K562 (cell line): ENCODE data around the gene ARID5B. TPM values are rescaled to one million over a fixed set of nuclear protein-coding genes. Genes with fewer than 3 reads are reported as not detected.

ENCODE experiments used
- ATAC-seq: fragments of 200-7000 bp; cut with Tn5 transposase; 3 replicates; pipeline ENCODE4 v1.9.1; 2020; ENCODE audit warnings: moderate library complexity
- BruUV-seq: library from RNA; stranded (reverse); fragments of 400-500 nt; replicated peaks from 2 replicates; lab custom pipeline; 2021; lab: Mats Ljungman, UMichigan
- CTCF ChIA-PET: fragments of 300-600 bp; formaldehyde crosslinking; extraction: SDS; loops from one replicate; lab custom pipeline; 2021; ENCODE audit warnings: low intra/inter-chr PET ratio; lab: Yijun Ruan, JAX
- POLR2A ChIA-PET: fragments of 300-600, 350-650 bp; sonication (Branson Sonifier 250); formaldehyde crosslinking; extraction: SDS; loops from one replicate; lab custom pipeline; 2021; ENCODE audit warnings: antibody characterized with exemption, inconsistent platforms; lab: Yijun Ruan, JAX
- DNase-seq, 4 experiments: peaks; one replicate each; pipeline versions ENCODE4 v3.0.0 to v3.0.0-alpha.2; 2011 to 2018; ENCODE audit warnings: low spot score in 3 of 4, mixed read lengths in 3 of 4; ENCODE audit errors: extremely low read depth in 1 of 4
- FAIRE-seq: peaks from 2 replicates; lab custom pipeline; 2011; peaks lifted over from hg19 to GRCh38; lab: Jason Lieb, UNC
- H2AFZ ChIP-seq: 2 replicates; pipeline ENCODE4 v1.6.0; 2011; ENCODE audit warnings: low read depth, low read length, control low read depth, inconsistent platforms
- H3K27ac ChIP-seq: fragments of 200-600 bp; 3 replicates; pipeline ENCODE4 v1.8.0; 2011; ENCODE audit warnings: low read depth, mild to moderate bottlenecking, control low read depth, inconsistent platforms, low read length, moderate library complexity, mixed read lengths; ENCODE audit errors: extremely low read depth
- H3K27me3 ChIP-seq, 2 experiments: fragments of 300-600 bp in 1 of 2; 2 replicates in 1 of 2; 3 replicates in 1 of 2; pipeline versions ENCODE4 v1.6.0 to v1.8.0; 2011; ENCODE audit warnings: inconsistent platforms in 2 of 2, low read length in 2 of 2, mild to moderate bottlenecking in 1 of 2, mixed read lengths in 1 of 2, moderate library complexity in 1 of 2; ENCODE audit not compliant: control insufficient read depth in 2 of 2, insufficient read depth in 2 of 2
- H3K36me3 ChIP-seq: fragments of 300-600 bp; 3 replicates; pipeline ENCODE4 v1.8.0; 2011; ENCODE audit warnings: mild to moderate bottlenecking, low read length, inconsistent platforms; ENCODE audit not compliant: control insufficient read depth, insufficient read depth
- H3K4me1 ChIP-seq, 2 experiments: fragments of 200-600 bp in 1 of 2; replicated peaks in 1 of 2; 2 replicates in 1 of 2; 3 replicates in 1 of 2; pipeline versions ENCODE4 v1.5.1 to v1.8.0; 2011; ENCODE audit warnings: inconsistent platforms in 2 of 2, low read length in 2 of 2, mild to moderate bottlenecking in 1 of 2, mixed read lengths in 1 of 2, moderate library complexity in 1 of 2; ENCODE audit not compliant: control insufficient read depth in 2 of 2, insufficient read depth in 2 of 2
- H3K4me2 ChIP-seq: 2 replicates; pipeline ENCODE4 v1.6.1; 2011; ENCODE audit warnings: low read length, control low read depth, inconsistent platforms, mixed read lengths; ENCODE audit not compliant: insufficient read depth
- H3K4me3 ChIP-seq: fragments of 200-600 bp; sonication (generic), shearing (Covaris generic); 2 replicates; pipeline ENCODE4 v1.5.1; 2016; ENCODE audit warnings: control low read depth, inconsistent platforms
- H3K79me2 ChIP-seq: fragments of 200-600 bp; 3 replicates; pipeline ENCODE4 v1.8.0; 2011; ENCODE audit warnings: low read length, inconsistent platforms; ENCODE audit not compliant: control insufficient read depth, insufficient read depth
- H3K9ac ChIP-seq, 2 experiments: 2 replicates each; pipeline versions ENCODE4 v1.6.0 to v1.6.1; 2011; ENCODE audit warnings: low read depth in 2 of 2, low read length in 2 of 2, control low read depth in 1 of 2, inconsistent platforms in 1 of 2, mild to moderate bottlenecking in 1 of 2, mixed read lengths in 1 of 2; ENCODE audit not compliant: insufficient read depth in 1 of 2
- H3K9me1 ChIP-seq: one replicate; pipeline ENCODE4 v1.6.0; 2011; ENCODE audit warnings: inconsistent platforms, mild to moderate bottlenecking, low read length, moderate library complexity; ENCODE audit not compliant: control insufficient read depth, insufficient read depth
- H3K9me3 ChIP-seq: replicated peaks from 2 replicates; pipeline ENCODE4 v1.5.1; 2011; ENCODE audit warnings: low read depth, low read length, inconsistent platforms; ENCODE audit not compliant: control insufficient read depth, insufficient read depth
- H4K20me1 ChIP-seq: replicated peaks from 2 replicates; pipeline ENCODE4 v1.6.1; 2011; ENCODE audit warnings: low read length, inconsistent platforms, mixed read lengths; ENCODE audit not compliant: control insufficient read depth, insufficient read depth
- ARNT ChIP-seq, 2 experiments: fragments of 450-650 bp; IDR thresholded peaks; 2 replicates each; pipeline ENCODE4 v1.6.1; 2016; ENCODE audit warnings: mild to moderate bottlenecking in 1 of 2
- ATF1 ChIP-seq, 2 experiments: fragments of 450-650 bp in 1 of 2; IDR thresholded peaks; 2 replicates each; pipeline ENCODE4 v1.6.1; 2016; ENCODE audit warnings: missing compliant biosample characterization in 1 of 2, missing genetic modification characterization in 1 of 2
- CBFA2T3 ChIP-seq: fragments of 450-650 bp; IDR thresholded peaks from 2 replicates; pipeline ENCODE4 v1.6.1; 2017
- KDM2B ChIP-seq: fragments of 250-450 bp; sonication (Bioruptor Pico); IDR thresholded peaks from 2 replicates; pipeline ENCODE4 v1.8.0; 2021; ENCODE audit warnings: mild to moderate bottlenecking, moderate library complexity
- NCOA4 ChIP-seq: fragments of 450-650 bp; IDR thresholded peaks from 2 replicates; pipeline ENCODE4 v1.6.1; 2018; ENCODE audit warnings: mild to moderate bottlenecking; ENCODE audit not compliant: partially characterized antibody
- NR2F6 ChIP-seq: fragments of 450-650 bp; formaldehyde crosslinking; IDR thresholded peaks from 2 replicates; pipeline ENCODE4 v1.4.0; 2020; ENCODE audit warnings: mild to moderate bottlenecking
- PHB2 ChIP-seq: fragments of 450-650 bp; IDR thresholded peaks from 2 replicates; pipeline ENCODE4 v1.6.1; 2017; ENCODE audit warnings: low read depth
- RHOXF2B ChIP-seq: fragments of 250-450 bp; sonication (Bioruptor Pico); conservative IDR thresholded peaks from 2 replicates; pipeline ENCODE4 v1.5.1; 2021
- SMARCC2 ChIP-seq: fragments of 450-650 bp; IDR thresholded peaks from 2 replicates; pipeline ENCODE4 v1.6.1; 2017; ENCODE audit warnings: antibody characterized with exemption, moderate library complexity, mild to moderate bottlenecking, low read depth
- ZFPM2 ChIP-seq: fragments of 250-450 bp; sonication (Bioruptor Pico); IDR thresholded peaks from 2 replicates; pipeline ENCODE4 v1.5.1; 2022; ENCODE audit warnings: mild to moderate bottlenecking
- WGBS: fragments of 100-300 bp; shearing (Covaris generic); methylation state at CpG from one replicate; pipeline ENCODE4 v1.1.6; 2016; ENCODE audit warnings: low coverage, mixed read lengths; ENCODE audit not compliant: insufficient coverage; ENCODE audit errors: missing lambda C conversion rate; 5-methylcytosine and 5-hydroxymethylcytosine counted together
- in situ Hi-C: fragments of 300-500 bp; cut with MboI; formaldehyde crosslinking; loops from 4 replicates; pipeline ENCODE4 v1.15.0; 2018; ENCODE audit warnings: inconsistent platforms, mixed read lengths
- intact Hi-C: fragments of 100-400 bp; cut with micrococcal nuclease; formaldehyde crosslinking; loops from 2 replicates; pipeline ENCODE4 v1.14.2; 2022
- polyA plus RNA-seq, 8 experiments: library from polyadenylated mRNA; depleted of rRNA in 4 of 8; stranded (reverse) in 5 of 8; unstranded in 3 of 8; fragments of >200 nt; fragmentation: Nextera tagmentation in 2 of 8; fragmentation: Illumina TruSeq in 1 of 8; extraction: Ambion mirVana in 2 of 8; extraction: Trizol in 1 of 8; gene quantifications; 2 replicates each; pipeline versions ENCODE4 v1.2.1 to v1.2.3, GENCODE V29; 2011 to 2014; ENCODE audit warnings: inconsistent platforms in 1 of 8, missing spikeins in 1 of 8
- total RNA-seq, 7 experiments: library from RNA; depleted of rRNA in 6 of 7; stranded (reverse); fragments of >200 nt in 6 of 7; fragmentation: Illumina TruSeq in 2 of 7; extraction: Trizol in 2 of 7; gene quantifications; 2 replicates each; pipeline versions ENCODE4 v1.2.1 to v1.2.3, GENCODE V29; 2011 to 2021; ENCODE audit warnings: low replicate concordance in 1 of 7
- TF ChIP-seq, protein P1 (sequence below): IDR thresholded peaks from 2 replicates; pipeline ENCODE4 v1.6.1; 2016; ENCODE audit warnings: missing genetic modification characterization, missing compliant biosample characterization
- TF ChIP-seq, protein P2 (sequence below), 2 experiments: fragments of 450-650 bp; IDR thresholded peaks; 2 replicates each; pipeline ENCODE4 v1.6.1; 2018; ENCODE audit warnings: mild to moderate bottlenecking in 2 of 2, low read depth in 1 of 2; ENCODE audit not compliant: partially characterized antibody in 2 of 2
- TF ChIP-seq, protein P3 (sequence below): fragments of 450-650 bp; formaldehyde crosslinking; IDR thresholded peaks from 2 replicates; pipeline ENCODE4 v1.4.0; 2020; ENCODE audit warnings: mild to moderate bottlenecking, moderate library complexity
- TF ChIP-seq, protein P4 (sequence below): fragments of 250-450 bp; sonication (Bioruptor Pico); IDR thresholded peaks from 2 replicates; pipeline ENCODE4 v1.5.0; 2021; ENCODE audit warnings: mild to moderate bottlenecking, moderate library complexity

The ARID5B gene
- total and polyA plus RNA-seq, 9 of the 15 experiments (the other 6 are each of a cell fraction or from before 2014, with no cell fraction given): 0.48 to 1.6 (median 0.80) TPM

DNA sequence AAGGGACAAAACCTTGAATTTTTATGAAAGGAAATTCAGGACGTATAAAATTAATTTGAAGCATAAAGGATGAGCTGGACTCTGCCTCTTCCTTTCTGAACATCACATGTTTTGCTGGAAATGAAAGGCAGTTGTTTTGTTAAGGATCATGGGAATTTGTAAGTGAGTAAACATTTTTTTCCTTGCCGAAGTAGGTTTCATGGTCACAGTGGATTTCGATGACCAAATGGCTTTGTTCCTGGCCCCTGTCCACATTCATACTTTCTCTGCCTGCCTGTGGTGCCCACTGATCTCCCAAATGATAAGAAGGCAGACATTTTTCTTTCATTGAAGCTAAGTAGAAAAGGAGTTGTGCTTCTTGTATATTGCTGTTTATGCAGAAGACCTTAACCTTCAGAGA, 104.2 kb downstream of the ARID5B start:
- H3K4me3 ChIP-seq: no peak overlapping the region
- H3K9ac ChIP-seq: no peak overlapping the region
- no peak for FAIRE-seq
- POLR2A ChIA-PET: no interaction called here
- no peaks in the 10 kb centered on the region for H3K4me1 ChIP-seq
- no peak overlapping the region for H3K27ac ChIP-seq
- in situ Hi-C loops (no loop called here), intact Hi-C loops (no loop called here)
- no peak for DNase-seq
- no peaks in the 10 kb centered on the region for H3K36me3 ChIP-seq
- H3K9me3 ChIP-seq: no peaks in the 10 kb centered on the region
- no TSS peak for BruUV-seq
- CTCF ChIA-PET: no interaction called here
- no peak overlapping the region for H2AFZ ChIP-seq
- ATAC-seq: no peak
- H3K27me3 ChIP-seq: no peaks in the 10 kb centered on the region; a peak in 1 of 5 replicates
- H3K9me1 ChIP-seq: no peaks in the 10 kb centered on the region
- H3K4me2 ChIP-seq: no peak overlapping the region
- H4K20me1 ChIP-seq: no peaks in the 10 kb centered on the region
- 14% methylated on average over 3 of the region's 3 CpGs for WGBS
- no peaks in the 10 kb centered on the region for H3K79me2 ChIP-seq
- no peak for TF ChIP-seq NCOA4
- no peak for TF ChIP-seq PHB2
- no peak for TF ChIP-seq CBFA2T3
- TF ChIP-seq ZFPM2 (CRISPR knock-in tag): no peak
- TF ChIP-seq KDM2B (CRISPR knock-in tag): no peak
- TF ChIP-seq, protein P1, sequence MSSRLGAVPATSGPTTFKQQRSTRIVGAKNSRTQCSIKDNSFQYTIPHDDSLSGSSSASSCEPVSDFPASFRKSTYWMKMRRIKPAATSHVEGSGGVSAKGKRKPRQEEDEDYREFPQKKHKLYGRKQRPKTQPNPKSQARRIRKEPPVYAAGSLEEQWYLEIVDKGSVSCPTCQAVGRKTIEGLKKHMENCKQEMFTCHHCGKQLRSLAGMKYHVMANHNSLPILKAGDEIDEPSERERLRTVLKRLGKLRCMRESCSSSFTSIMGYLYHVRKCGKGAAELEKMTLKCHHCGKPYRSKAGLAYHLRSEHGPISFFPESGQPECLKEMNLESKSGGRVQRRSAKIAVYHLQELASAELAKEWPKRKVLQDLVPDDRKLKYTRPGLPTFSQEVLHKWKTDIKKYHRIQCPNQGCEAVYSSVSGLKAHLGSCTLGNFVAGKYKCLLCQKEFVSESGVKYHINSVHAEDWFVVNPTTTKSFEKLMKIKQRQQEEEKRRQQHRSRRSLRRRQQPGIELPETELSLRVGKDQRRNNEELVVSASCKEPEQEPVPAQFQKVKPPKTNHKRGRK: no peak
- no peak for TF ChIP-seq NR2F6 (CRISPR knock-in tag)
- TF ChIP-seq RHOXF2B (CRISPR knock-in tag): no peak
- TF ChIP-seq ATF1 (CRISPR knock-in tag; IDR thresholded peaks at IDR 0.05): no peak
- no peak for TF ChIP-seq ATF1 (tag; IDR thresholded peaks at IDR 0.05)
- TF ChIP-seq, protein P2, sequence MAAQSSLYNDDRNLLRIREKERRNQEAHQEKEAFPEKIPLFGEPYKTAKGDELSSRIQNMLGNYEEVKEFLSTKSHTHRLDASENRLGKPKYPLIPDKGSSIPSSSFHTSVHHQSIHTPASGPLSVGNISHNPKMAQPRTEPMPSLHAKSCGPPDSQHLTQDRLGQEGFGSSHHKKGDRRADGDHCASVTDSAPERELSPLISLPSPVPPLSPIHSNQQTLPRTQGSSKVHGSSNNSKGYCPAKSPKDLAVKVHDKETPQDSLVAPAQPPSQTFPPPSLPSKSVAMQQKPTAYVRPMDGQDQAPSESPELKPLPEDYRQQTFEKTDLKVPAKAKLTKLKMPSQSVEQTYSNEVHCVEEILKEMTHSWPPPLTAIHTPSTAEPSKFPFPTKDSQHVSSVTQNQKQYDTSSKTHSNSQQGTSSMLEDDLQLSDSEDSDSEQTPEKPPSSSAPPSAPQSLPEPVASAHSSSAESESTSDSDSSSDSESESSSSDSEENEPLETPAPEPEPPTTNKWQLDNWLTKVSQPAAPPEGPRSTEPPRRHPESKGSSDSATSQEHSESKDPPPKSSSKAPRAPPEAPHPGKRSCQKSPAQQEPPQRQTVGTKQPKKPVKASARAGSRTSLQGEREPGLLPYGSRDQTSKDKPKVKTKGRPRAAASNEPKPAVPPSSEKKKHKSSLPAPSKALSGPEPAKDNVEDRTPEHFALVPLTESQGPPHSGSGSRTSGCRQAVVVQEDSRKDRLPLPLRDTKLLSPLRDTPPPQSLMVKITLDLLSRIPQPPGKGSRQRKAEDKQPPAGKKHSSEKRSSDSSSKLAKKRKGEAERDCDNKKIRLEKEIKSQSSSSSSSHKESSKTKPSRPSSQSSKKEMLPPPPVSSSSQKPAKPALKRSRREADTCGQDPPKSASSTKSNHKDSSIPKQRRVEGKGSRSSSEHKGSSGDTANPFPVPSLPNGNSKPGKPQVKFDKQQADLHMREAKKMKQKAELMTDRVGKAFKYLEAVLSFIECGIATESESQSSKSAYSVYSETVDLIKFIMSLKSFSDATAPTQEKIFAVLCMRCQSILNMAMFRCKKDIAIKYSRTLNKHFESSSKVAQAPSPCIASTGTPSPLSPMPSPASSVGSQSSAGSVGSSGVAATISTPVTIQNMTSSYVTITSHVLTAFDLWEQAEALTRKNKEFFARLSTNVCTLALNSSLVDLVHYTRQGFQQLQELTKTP (IDR thresholded peaks at IDR 0.05; ENCODE audit: low read depth in 1 of 2, partially characterized antibody in 2 of 2): no peak
- no peak for TF ChIP-seq ARNT (IDR thresholded peaks at IDR 0.05)
- TF ChIP-seq SMARCC2: no peak
- TF ChIP-seq, protein P3, sequence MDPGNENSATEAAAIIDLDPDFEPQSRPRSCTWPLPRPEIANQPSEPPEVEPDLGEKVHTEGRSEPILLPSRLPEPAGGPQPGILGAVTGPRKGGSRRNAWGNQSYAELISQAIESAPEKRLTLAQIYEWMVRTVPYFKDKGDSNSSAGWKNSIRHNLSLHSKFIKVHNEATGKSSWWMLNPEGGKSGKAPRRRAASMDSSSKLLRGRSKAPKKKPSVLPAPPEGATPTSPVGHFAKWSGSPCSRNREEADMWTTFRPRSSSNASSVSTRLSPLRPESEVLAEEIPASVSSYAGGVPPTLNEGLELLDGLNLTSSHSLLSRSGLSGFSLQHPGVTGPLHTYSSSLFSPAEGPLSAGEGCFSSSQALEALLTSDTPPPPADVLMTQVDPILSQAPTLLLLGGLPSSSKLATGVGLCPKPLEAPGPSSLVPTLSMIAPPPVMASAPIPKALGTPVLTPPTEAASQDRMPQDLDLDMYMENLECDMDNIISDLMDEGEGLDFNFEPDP (CRISPR knock-in tag): no peak
- TF ChIP-seq, protein P4, sequence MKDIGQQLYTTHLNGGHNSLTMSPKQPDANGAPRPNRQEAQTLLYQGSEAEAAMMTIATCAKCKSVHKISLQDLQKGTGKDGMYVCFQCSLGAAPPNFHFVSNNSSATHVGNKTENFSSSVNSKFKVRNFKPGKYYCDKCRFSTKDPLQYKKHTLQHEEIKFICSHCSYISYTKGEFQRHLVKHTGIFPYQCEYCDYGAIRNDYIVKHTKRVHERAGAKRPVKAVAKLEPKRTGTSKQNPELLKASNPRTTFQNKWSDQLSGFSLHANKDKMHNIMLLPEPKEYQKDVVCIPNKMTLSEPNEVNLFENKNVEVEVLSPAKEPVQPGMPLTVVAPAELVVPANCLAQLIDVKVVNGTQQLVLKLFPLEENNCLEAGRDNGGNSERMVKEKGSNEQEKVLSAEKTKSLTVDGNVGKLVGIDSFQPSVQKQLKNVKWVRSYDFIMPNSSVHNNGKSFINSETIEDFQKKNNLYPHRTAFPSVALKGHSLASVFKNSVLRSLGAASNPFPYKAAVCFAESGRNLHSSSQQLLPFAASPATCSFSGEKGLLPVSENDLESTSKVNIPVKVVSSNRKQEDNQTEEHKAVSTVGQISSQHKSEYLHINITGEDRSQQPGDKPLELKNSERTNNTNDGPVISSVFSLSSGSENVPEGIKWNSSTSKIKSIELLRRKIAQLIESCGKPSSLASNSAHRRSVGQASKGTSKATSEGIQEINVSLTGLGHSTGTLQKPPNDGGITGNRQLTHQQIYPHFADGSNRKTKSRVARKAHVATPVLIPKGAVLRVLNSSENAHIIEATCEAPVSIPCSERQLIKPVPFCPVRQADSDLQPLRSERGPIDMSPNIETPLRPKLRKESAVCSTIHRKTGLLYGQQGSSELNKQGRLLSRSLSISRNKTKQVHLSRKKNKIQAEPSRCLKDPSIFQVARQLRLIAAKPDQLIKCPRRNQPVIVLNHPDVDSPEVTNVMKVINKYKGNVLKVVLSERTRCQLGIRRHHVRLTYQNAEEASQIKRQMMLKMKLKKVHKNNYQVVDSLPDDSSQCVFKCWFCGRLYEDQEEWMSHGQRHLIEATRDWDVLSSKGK (CRISPR knock-in tag): no peak
